HuH-7.5 (cell line): Measurements from ENCODE around the gene TBL3.
"Not testable (repeated sequence)": the region's sequence is repeated elsewhere in the genome, so short reads cannot be mapped to it uniquely, and the experiment has no call there.

Experiments used
- DNase-seq: peaks from one replicate; pipeline ENCODE4 v3.0.0; 2011; ENCODE audit warnings: low spot score

Gene TBL3

GRCh38 chr16:1942810-1943726 is 28.8 kb upstream of the TBL3 start, which contains the start of gene MSRB1:
Gene MSRB1, minus strand, starts transcription at chr16:1943199. Its CDS starts 43 bp downstream, at chr16:1943156.
- DNase-seq = peak; percentile 95

- no peak for DNase-seq
Observed at GRCh38 chr16:1944612-1945199, 27.1 kb upstream of the TBL3 start.

- no peak for DNase-seq
Observed at GRCh38 chr16:1945559-1946391, 26.1 kb upstream of the TBL3 start.

- DNase-seq = no peak
Observed at GRCh38 chr16:1946495-1947368, 25.1 kb upstream of the TBL3 start.

DNA sequence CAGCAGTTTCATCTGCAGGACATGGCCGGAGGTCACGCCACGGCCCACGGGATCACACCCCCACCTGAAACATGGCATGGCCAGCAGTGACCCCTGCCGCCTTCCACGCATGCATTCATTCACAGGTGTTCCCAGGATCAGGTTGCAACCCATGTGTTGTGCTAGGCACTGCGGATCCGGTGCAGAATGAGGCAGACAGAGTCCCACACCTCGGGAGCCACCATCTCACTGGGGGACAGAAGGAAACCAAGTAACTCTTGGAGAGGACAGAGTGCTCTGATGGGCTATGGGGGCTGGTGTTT is 24.5 kb upstream of the TBL3 start:
- DNase-seq = no peak

GRCh38 chr16:1949507-1949906 is 22.3 kb upstream of the TBL3 start:
- no peak for DNase-seq

- DNase-seq = no peak
Observed at GRCh38 chr16:1950047-1950446, 21.8 kb upstream of the TBL3 start.

DNA sequence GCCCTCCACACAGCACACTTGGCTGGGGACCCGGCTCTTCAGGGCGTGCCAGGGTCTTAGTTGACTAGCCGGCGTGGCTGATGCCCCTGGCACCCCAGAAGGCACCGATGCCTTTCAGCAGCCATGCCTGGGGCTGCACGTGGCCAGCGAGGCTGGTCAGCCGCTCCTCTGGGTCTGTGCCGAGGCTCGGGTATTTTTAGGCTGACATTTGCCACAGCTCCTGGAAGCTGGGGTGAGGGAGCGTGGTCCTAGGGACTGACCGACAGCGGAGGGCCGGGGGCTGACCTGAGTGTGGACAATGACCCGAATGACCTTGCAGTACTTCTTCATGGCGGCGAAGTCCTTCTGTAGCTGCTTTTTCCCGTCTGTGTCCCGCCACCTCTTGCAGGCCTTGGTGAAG is 21.3 kb upstream of the TBL3 start:
- DNase-seq = no peak

GRCh38 chr16:1953734-1954133 is 18.1 kb upstream of the TBL3 start:
- DNase-seq = no peak

DNA sequence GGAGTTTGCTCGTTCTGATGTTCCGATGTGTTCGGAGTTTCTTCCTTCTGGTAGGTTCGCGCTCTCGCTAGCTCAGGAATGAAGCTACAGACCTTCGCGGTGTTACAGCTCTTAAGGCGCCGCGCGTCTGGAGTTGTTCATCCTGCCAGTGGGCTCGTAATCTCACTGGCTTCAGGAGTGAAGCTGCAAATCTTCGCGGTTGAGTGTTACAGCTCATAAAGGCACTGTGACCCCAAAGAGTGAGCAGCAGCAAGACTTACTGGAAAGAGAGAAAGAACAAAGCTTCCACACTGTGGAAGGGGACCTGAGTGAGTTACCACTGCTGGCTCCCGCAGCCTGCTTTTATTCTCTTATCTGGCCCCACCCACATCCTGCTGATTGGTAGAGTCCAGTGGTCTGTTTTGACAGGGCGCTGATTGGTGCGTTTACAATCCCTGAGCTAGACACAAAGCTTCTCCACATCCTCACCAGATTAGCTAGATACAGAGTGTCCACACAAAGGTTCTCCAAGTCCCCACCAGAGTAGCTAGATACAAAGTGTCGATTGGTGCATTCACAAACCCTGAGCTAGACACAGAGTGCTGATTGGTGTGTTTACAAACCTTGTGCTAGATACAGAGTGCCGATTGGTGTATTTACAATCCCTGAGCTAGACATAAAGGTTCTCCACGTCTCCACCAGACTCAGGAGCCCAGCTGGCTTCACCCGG is 14.3 kb upstream of the TBL3 start:
- not testable (repeated sequence) for DNase-seq

DNA sequence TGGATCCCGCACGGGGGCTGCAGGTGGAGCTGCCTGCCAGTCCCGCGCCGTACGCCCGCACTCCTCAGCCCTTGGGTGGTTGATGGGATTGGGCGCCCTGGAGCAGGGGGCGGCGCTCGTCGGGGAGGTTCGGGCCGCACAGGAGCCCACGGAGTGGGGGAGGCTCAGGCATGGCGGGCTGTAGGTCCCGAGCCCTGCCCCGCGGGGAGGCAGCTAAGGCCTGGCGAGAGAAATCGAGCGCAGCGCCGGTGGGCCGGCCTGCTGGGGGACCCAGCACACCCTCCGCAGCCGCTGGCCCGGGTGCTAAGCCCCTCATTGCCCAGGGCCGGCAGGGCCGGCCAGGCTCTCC is 13.7 kb upstream of the TBL3 start:
- not testable (repeated sequence) for DNase-seq

DNA sequence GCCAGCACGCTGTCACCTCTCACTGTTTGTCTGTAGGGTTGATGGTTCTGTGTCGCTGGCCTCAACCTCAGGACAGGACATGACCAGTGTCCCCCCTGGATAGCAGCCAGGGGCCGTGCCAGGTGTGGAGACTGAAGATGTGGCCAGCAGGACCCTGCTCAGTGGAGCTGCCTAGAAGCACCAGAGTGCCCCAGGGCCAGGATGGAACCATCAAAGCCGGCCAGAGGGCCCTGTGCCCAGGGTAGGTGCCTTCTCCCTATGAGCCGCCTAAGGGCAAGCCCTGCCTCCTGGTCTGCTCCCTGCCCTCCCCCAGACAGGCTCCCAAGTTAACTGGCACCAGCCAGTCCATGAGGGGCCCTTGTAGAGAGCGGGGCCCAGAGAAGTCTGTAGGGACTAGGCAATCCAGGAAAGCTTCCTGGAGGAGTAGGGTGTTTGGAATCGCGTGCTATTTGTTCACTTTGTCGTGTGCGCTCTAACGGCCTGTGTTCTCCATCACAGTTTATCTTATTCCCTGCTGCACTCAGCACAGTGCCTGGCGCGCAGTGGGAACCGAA is 13.1 kb upstream of the TBL3 start:
- DNase-seq = no peak

DNA sequence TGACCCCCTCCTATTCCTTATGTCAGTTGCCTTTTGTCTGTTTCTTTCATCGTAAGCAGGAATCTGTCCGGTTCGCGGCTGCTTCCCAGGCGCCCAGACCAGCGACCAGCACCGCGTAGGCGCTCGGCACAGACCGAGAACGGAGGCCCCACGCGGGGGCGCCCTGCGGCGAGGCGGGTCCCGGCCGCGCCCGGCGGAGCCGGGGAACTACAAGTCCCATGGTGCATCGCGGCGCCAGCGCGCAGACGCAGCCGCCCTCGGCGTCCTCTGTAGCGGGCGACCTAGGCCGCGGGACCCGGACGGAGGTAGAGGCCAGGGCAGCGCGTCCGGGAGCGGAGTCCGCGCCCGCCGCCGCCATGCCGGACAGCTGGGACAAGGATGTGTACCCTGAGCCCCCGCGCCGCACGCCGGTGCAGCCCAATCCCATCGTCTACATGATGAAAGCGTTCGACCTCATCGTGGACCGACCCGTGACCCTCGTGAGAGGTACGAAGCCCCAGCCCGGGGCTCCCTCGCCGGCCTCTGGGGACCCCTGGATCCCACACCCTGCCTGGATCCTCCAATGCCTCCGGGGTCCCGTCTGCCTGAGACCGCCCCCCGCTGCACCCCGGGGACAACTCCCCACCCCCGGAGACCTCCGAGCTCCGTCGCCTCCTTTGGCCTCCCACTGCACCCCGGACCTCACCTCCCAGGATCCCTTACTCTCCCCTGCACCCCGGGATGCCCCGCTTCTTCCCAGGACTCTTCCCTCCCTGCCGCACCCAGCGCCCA is 12.4 kb upstream of the TBL3 start, which contains the start of gene NDUFB10:
NDUFB10 (plus strand) TSS at position 270 of the 771 bp plus-strand sequence; CDS start at position 357, 87 bp downstream.
- peak; percentile 81 for DNase-seq

DNA sequence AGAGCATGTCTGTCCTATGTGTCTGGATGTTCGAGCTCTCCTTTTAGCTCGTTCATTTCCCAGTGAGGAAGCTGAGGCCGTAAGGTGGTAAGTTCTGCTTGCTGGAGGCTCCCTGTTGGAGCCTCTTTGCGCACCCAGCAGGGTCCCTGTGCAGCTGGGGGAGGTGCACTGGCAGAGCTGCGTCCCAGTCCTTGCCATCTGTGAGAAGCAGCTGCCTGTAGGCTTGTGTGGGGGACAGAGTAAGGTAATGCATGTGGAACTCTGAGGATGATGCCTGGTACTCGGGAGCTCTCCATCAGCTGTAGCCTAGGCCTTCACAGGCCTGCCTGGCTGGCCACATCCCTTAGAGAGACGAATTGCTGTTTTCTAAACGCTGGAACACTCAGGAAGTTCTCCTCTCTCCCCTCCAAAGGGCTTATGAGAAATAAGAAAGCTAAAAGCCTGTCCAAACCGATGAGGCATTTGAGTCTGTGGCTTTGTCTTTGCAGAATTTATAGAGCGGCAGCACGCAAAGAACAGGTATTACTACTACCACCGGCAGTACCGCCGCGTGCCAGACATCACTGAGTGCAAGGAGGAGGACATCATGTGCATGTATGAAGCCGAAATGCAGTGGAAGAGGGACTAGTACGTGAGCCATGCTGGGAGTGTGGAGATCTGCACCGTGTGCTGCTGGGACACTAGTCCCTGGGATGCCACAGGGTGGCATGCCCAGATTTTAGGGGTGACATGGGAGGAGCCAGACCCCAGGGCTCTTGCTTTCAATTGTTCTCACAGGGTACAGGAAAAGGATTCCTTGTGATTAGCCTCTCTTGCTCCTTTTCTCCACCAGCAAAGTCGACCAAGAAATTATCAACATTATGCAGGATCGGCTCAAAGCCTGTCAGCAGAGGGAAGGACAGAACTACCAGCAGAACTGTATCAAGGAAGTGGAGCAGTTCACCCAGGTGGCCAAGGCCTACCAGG is 10.9 kb upstream of the TBL3 start:
- no peak for DNase-seq

GRCh38 chr16:1961651-1962067 is 10.2 kb upstream of the TBL3 start:
- no peak for DNase-seq

DNA sequence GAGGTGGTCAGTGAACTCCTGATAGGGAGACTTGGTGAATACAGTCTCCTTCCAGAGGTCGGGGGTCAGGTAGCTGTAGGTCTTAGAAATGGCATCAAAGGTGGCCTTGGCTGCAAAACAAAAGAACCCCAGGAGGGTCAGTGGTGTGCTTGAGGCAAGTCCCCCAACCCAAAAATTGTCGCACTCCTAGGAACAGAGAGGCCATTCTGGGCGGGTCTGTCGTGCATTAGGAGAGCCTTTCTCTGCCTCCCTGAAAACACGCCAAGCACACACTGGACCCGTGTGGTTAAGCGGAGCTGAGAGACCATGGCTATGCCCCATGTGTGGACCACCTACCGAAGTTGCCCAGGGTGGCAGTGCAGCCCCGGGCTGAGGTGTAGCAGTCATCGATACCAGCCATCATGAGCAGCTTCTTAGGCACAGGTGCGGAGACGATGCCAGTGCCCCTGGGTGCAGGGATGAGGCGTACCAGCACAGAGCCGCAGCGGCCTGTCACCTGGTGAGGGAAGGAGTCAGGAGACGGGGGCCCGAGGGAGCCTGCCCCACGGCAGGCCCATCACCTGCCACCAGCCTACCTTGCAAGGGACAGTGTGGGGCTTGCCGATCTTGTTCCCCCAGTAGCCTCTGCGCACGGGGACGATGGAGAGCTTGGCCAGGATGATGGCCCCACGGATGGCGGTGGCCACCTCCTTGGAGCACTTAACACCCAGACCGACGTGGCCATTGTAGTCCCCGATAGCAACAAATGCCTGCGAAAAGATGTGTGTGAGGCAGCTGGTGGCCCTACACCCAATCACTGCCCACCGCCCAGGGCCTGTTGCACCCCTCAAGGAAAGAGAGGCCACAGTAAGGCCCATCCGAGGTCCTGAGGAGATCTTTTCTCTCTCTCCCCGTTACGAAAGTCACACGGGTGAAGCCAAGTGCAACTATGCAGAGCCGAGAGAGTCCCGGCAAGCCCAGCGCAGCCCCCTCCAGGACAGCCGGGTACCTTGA is 9.4 kb upstream of the TBL3 start:
- DNase-seq = not testable (repeated sequence)

DNA sequence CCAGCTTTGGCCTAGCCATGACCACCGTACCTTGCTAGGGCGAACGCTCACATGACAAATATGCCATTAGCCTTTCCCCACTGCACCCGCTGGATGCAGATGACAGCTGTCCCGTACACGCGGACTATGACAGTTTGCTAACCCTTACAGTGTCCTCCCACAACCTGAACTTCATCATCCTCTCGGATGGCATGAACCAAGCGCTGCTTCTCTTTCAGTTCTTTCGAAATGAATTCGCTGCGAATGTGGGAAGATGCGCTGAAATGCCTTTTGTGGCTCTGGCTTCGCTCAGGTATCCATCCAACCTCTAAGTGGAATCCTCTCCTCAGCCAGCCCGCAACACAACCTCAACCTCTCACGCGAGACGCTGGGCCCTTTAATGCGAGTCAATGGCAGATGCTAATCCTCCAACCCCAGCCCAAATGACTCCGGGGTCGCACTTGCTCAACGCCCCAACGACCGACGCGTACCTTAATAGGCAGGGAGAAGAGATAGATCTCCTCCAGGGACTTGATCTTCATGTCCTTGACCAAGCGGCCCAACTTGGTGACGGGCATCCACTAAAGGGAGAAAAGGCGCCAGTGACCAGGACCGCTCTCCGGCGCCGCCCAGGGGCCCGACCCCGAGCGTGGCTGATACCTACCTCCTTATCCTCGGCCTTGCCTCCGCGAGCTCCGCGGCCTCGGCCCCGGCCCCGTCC is 7.9 kb upstream of the TBL3 start:
- DNase-seq = no peak
